Measurements from ENCODE around the gene MTHFD1L. TPM values are rescaled to one million over a fixed set of nuclear protein-coding genes. Genes with fewer than 3 reads are reported as not detected.

MTHFD1L gene
- total and polyA plus RNA-seq, 2 of the 4 experiments (the other 2 are of a cell fraction), result 43.5 to 53.2 TPM

DNA sequence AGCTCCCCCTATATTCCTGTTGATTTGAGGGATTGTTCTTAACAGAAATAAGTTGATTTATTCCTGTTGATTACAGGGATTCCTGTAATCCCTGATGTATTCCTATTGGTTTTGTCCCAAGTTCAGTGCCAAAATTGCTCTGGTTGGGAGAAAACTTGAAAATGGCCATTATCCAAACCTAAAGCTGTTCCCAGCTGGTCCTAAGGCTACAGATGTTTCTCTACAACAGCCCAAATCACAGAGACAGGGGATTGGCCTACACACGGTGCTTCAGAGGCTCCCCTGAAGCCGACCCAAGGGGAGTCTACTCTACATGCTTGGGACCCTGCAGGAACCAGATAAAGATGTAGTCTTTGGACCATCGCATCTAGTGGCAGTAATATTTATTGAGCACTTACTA is 275.3 kb downstream of the MTHFD1L start:
- no peak overlapping the region for H2AK5ac ChIP-seq (ENCODE audit: low read depth, low read length)
- no peak overlapping the region for H3K27ac ChIP-seq (ENCODE audit: insufficient read depth, low read length)
- H3K36me3 ChIP-seq (ENCODE audit: control insufficient read depth, insufficient read depth, low read length), result no peaks in the 10 kb centered on the region
- ATAC-seq (ENCODE audit: low read depth), result no peak
- H3K56ac ChIP-seq (ENCODE audit: extremely low read depth, insufficient read depth, low read length), result no peak overlapping the region
- no peak overlapping the region for H4K8ac ChIP-seq (ENCODE audit: low read depth in 2 of 2, low read length in 2 of 2)
- ChIA-PET POLR2A (ENCODE audit: unreplicated experiment) (no interaction called here), CTCF (no interaction called here)
- dilution Hi-C loops (cut with HindIII; ENCODE audit: low sequenced_read_pairs, unreplicated experiment), result no loop called here
- no peak overlapping the region for H2BK120ac ChIP-seq (ENCODE audit: low read depth, low read length)
- H2AK9ac ChIP-seq (replicated peaks; ENCODE audit: low read depth, low read length, poor library complexity), result no peak overlapping the region
- intact Hi-C loops (cut with micrococcal nuclease), result no loop called here
- no peak overlapping the region for H4K5ac ChIP-seq (ENCODE audit: low read depth, low read length)
- WGBS, 2 experiments (ENCODE audit: extremely low coverage in 2 of 2, insufficient read length in 1 of 2), result no CpG with 5 or more reads among the region's 3 CpGs
- in situ Hi-C loops (cut with MboI; ENCODE audit: low sequenced_read_pairs), result no loop called here
- BruUV-seq (replicated peaks), result no TSS peak
- H3K9ac ChIP-seq (ENCODE audit: low read depth, low read length), result no peak overlapping the region
- H2BK5ac ChIP-seq (ENCODE audit: low read depth, low read length, poor library complexity, severe bottlenecking), result no peak overlapping the region
- no peaks in the 10 kb centered on the region for H4K20me1 ChIP-seq (ENCODE audit: insufficient read depth, low read length)
- peaks cover 7% of the 10 kb centered on the region for H3K27me3 ChIP-seq (ENCODE audit: control insufficient read depth, insufficient read depth, low read length)
- no peaks in the 10 kb centered on the region for H3K79me1 ChIP-seq (ENCODE audit: low read depth in 1 of 2, low read length in 2 of 2)
- H2BK20ac ChIP-seq (ENCODE audit: low read depth, low read length), result no peak overlapping the region
- no peak overlapping the region for H2BK15ac ChIP-seq (ENCODE audit: low read depth, low read length)
- H3K4me3 ChIP-seq (ENCODE audit: insufficient read depth, low read depth, low read length), result no peak overlapping the region
- H3K9me1 ChIP-seq (ENCODE audit: insufficient read depth, low read length), result no peaks in the 10 kb centered on the region
- no peak for TF ChIP-seq CEBPB (IDR thresholded peaks at IDR 0.05; ENCODE audit: low read depth, low read length)
- no peak for TF ChIP-seq NFE2L2 (IDR thresholded peaks at IDR 0.05; ENCODE audit: low read depth, low read length)
- TF ChIP-seq BHLHE40 (IDR thresholded peaks at IDR 0.05; ENCODE audit: low read depth, low read length), result no peak
- TF ChIP-seq POLR2A (IDR thresholded peaks at IDR 0.05; ENCODE audit: low read depth, low read length), result no peak
- no peak for TF ChIP-seq CTCF (conservative IDR thresholded peaks at IDR 0.05; ENCODE audit: low read depth, low read length)
- TF ChIP-seq FOS (IDR thresholded peaks at IDR 0.05; ENCODE audit: low read depth, low read length), result no peak
- TF ChIP-seq MAZ (IDR thresholded peaks at IDR 0.05; ENCODE audit: borderline replicate concordance, low read depth, low read length), result no peak
- TF ChIP-seq ELK1 (IDR thresholded peaks at IDR 0.05; ENCODE audit: borderline replicate concordance, low read depth, low read length), result no peak
- no peak for TF ChIP-seq MXI1 (IDR thresholded peaks at IDR 0.05; ENCODE audit: borderline replicate concordance, low read depth, low read length)
- TF ChIP-seq, protein P1, sequence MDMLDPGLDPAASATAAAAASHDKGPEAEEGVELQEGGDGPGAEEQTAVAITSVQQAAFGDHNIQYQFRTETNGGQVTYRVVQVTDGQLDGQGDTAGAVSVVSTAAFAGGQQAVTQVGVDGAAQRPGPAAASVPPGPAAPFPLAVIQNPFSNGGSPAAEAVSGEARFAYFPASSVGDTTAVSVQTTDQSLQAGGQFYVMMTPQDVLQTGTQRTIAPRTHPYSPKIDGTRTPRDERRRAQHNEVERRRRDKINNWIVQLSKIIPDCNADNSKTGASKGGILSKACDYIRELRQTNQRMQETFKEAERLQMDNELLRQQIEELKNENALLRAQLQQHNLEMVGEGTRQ (IDR thresholded peaks at IDR 0.05; ENCODE audit: low read depth, low read length), result no peak
- TF ChIP-seq CHD1 (IDR thresholded peaks at IDR 0.05; ENCODE audit: low read depth, low read length), result no peak
- no peak for TF ChIP-seq RCOR1 (IDR thresholded peaks at IDR 0.05; ENCODE audit: insufficient replicate concordance, low read length)
- no peak for TF ChIP-seq RAD21 (IDR thresholded peaks at IDR 0.05; ENCODE audit: low read length)
- no peak for TF ChIP-seq RFX5 (IDR thresholded peaks at IDR 0.05; ENCODE audit: low read depth, low read length)
- TF ChIP-seq MAFK (IDR thresholded peaks at IDR 0.05; ENCODE audit: low read depth, low read length), result no peak
- no peak for TF ChIP-seq SMC3 (IDR thresholded peaks at IDR 0.05; ENCODE audit: low read depth, low read length)
- no peak overlapping the region for H3K14ac ChIP-seq (replicated peaks; ENCODE audit: low read depth, low read length)
- no peak overlapping the region for H4K91ac ChIP-seq (ENCODE audit: insufficient read depth, low read depth, low read length)
- no peak overlapping the region for H3K23ac ChIP-seq (ENCODE audit: low read depth, low read length)
- H3K9me3 ChIP-seq (ENCODE audit: control insufficient read depth, insufficient read depth, low read length), result no peaks in the 10 kb centered on the region
- H3K18ac ChIP-seq (ENCODE audit: low read depth, low read length), result no peak overlapping the region
- no peak overlapping the region for H2AFZ ChIP-seq (replicated peaks; ENCODE audit: low read length, poor library complexity)
- H3K4me1 ChIP-seq (ENCODE audit: control insufficient read depth, insufficient read depth, low read length), result no peaks in the 10 kb centered on the region
- no peak overlapping the region for H3K4me2 ChIP-seq (ENCODE audit: low read depth, low read length)
- H3K4ac ChIP-seq (ENCODE audit: low read depth, low read length), result no peak overlapping the region
- DNase-seq, result no peak
